ENCODE results near the gene DAGLA. TPM values are rescaled to one million over a fixed set of nuclear protein-coding genes. Genes with fewer than 3 reads are reported as not detected.

Gene DAGLA
- total RNA-seq, 2 experiments from 2014 or later = 0.05 TPM; not detected in 1

GRCh38 chr11:61684870-61685616 is 4.9 kb downstream of the DAGLA start:
- ChIA-PET POLR2A (no interaction called here), CTCF (interaction anchor here (0.8 to 6.3 kb wide), 2 partner anchors 47 to 48 kb away, joined by 3 to 44 read pairs; no protein-coding TSS in a partner anchor)
- H3K4me1 Mint-ChIP-seq (ENCODE audit: low read depth) = peaks cover 4% of the 10 kb centered on the region
- DNase-seq (no peak), ATAC-seq (no peak)
- no peaks in the 10 kb centered on the region for H3K36me3 Mint-ChIP-seq (ENCODE audit: low read depth)
- peaks cover 24% of the 10 kb centered on the region for H3K27me3 Mint-ChIP-seq (ENCODE audit: low read depth)
- no peak overlapping the region for H3K4me3 Mint-ChIP-seq
- no peaks in the 10 kb centered on the region for H3K9me3 Mint-ChIP-seq (ENCODE audit: insufficient read depth)
- no peak overlapping the region for H3K27ac Mint-ChIP-seq

GRCh38 chr11:61685617-61685967 is 5.4 kb downstream of the DAGLA start:
- POLR2A ChIA-PET = no interaction called here
- peaks cover 24% of the 10 kb centered on the region for H3K27me3 Mint-ChIP-seq (ENCODE audit: low read depth)
- no peaks in the 10 kb centered on the region for H3K36me3 Mint-ChIP-seq (ENCODE audit: low read depth)
- H3K4me3 Mint-ChIP-seq = no peak overlapping the region
- H3K9me3 Mint-ChIP-seq (ENCODE audit: insufficient read depth) = no peaks in the 10 kb centered on the region
- ATAC-seq (no peak), DNase-seq (no peak)
- CTCF ChIA-PET = interaction anchor here (6.3 kb wide), 1 partner anchor 47 kb away, joined by 44 read pairs; no protein-coding TSS in a partner anchor
- H3K27ac Mint-ChIP-seq = no peak overlapping the region
- peaks cover 4% of the 10 kb centered on the region for H3K4me1 Mint-ChIP-seq (ENCODE audit: low read depth)

GRCh38 chr11:61686066-61686465 is 5.9 kb downstream of the DAGLA start:
- H3K27me3 Mint-ChIP-seq (ENCODE audit: low read depth) = peaks cover 24% of the 10 kb centered on the region
- no peak overlapping the region for H3K4me3 Mint-ChIP-seq
- ChIA-PET CTCF (interaction anchor here (6.3 kb wide), 1 partner anchor 47 kb away, joined by 44 read pairs; no protein-coding TSS in a partner anchor), POLR2A (no interaction called here)
- no peaks in the 10 kb centered on the region for H3K4me1 Mint-ChIP-seq (ENCODE audit: low read depth)
- no peaks in the 10 kb centered on the region for H3K36me3 Mint-ChIP-seq (ENCODE audit: low read depth)
- H3K9me3 Mint-ChIP-seq (ENCODE audit: insufficient read depth) = no peaks in the 10 kb centered on the region
- no peak overlapping the region for H3K27ac Mint-ChIP-seq
- DNase-seq (no peak), ATAC-seq (no peak)

GRCh38 chr11:61686469-61686868 is 6.3 kb downstream of the DAGLA start:
- Mint-ChIP-seq H3K4me3 (no peak overlapping the region), H3K9me3 (ENCODE audit: insufficient read depth) (no peaks in the 10 kb centered on the region), H3K27ac (no peak overlapping the region), H3K27me3 (ENCODE audit: low read depth) (peaks cover 24% of the 10 kb centered on the region), H3K36me3 (ENCODE audit: low read depth) (no peaks in the 10 kb centered on the region), H3K4me1 (ENCODE audit: low read depth) (no peaks in the 10 kb centered on the region)
- DNase-seq (no peak), ATAC-seq (no peak)
- CTCF ChIA-PET = no interaction called here
- POLR2A ChIA-PET = no interaction called here

- Mint-ChIP-seq H3K9me3 (ENCODE audit: insufficient read depth) (no peaks in the 10 kb centered on the region), H3K4me1 (ENCODE audit: low read depth) (no peaks in the 10 kb centered on the region), H3K36me3 (ENCODE audit: low read depth) (no peaks in the 10 kb centered on the region), H3K27me3 (ENCODE audit: low read depth) (peaks cover 24% of the 10 kb centered on the region), H3K27ac (no peak overlapping the region), H3K4me3 (no peak overlapping the region)
- ChIA-PET POLR2A (interaction anchor here (0.6 kb wide), 1 partner anchor 258 kb away, joined by 3 read pairs; the partner anchor contains the start of genes CPSF7 and SDHAF2), CTCF (no interaction called here)
- DNase-seq (no peak), ATAC-seq (no peak)
These were observed 7.2 kb downstream of the DAGLA start for GRCh38 chr11:61687420-61687819.

- Mint-ChIP-seq H3K27me3 (ENCODE audit: low read depth) (peaks cover 24% of the 10 kb centered on the region), H3K9me3 (ENCODE audit: insufficient read depth) (no peaks in the 10 kb centered on the region), H3K36me3 (ENCODE audit: low read depth) (no peaks in the 10 kb centered on the region), H3K27ac (no peak overlapping the region), H3K4me1 (ENCODE audit: low read depth) (no peaks in the 10 kb centered on the region), H3K4me3 (no peak overlapping the region)
- ATAC-seq = no peak
- ChIA-PET CTCF (no interaction called here), POLR2A (no interaction called here)
- DNase-seq = no peak
These were observed 8.4 kb downstream of the DAGLA start for GRCh38 chr11:61688365-61689163.

GRCh38 chr11:61689164-61689496 is 8.9 kb downstream of the DAGLA start:
- ChIA-PET CTCF (no interaction called here), POLR2A (no interaction called here)
- DNase-seq (no peak), ATAC-seq (no peak)
- no peaks in the 10 kb centered on the region for H3K4me1 Mint-ChIP-seq (ENCODE audit: low read depth)
- no peaks in the 10 kb centered on the region for H3K36me3 Mint-ChIP-seq (ENCODE audit: low read depth)
- H3K4me3 Mint-ChIP-seq = no peak overlapping the region
- no peak overlapping the region for H3K27ac Mint-ChIP-seq
- H3K27me3 Mint-ChIP-seq (ENCODE audit: low read depth) = peaks cover 24% of the 10 kb centered on the region
- no peaks in the 10 kb centered on the region for H3K9me3 Mint-ChIP-seq (ENCODE audit: insufficient read depth)

GRCh38 chr11:61690706-61691379 is 10.7 kb downstream of the DAGLA start:
- ChIA-PET CTCF (interaction anchor here (1.1 to 1.2 kb wide), 2 partner anchors 10 to 43 kb away, joined by 3 read pairs; partner anchors contain the start of gene DAGLA), POLR2A (no interaction called here)
- H3K36me3 Mint-ChIP-seq (ENCODE audit: low read depth) = no peaks in the 10 kb centered on the region
- H3K4me1 Mint-ChIP-seq (ENCODE audit: low read depth) = peaks cover 6% of the 10 kb centered on the region
- no peak for ATAC-seq
- peaks cover 14% of the 10 kb centered on the region for H3K27me3 Mint-ChIP-seq (ENCODE audit: low read depth)
- H3K9me3 Mint-ChIP-seq (ENCODE audit: insufficient read depth) = no peaks in the 10 kb centered on the region
- H3K4me3 Mint-ChIP-seq = no peak overlapping the region
- DNase-seq = no peak
- no peak overlapping the region for H3K27ac Mint-ChIP-seq

- Mint-ChIP-seq H3K9me3 (ENCODE audit: insufficient read depth) (no peaks in the 10 kb centered on the region), H3K27me3 (ENCODE audit: low read depth) (peaks cover 11% of the 10 kb centered on the region), H3K27ac (no peak overlapping the region), H3K4me1 (ENCODE audit: low read depth) (peaks cover 11% of the 10 kb centered on the region), H3K36me3 (ENCODE audit: low read depth) (no peaks in the 10 kb centered on the region), H3K4me3 (no peak overlapping the region)
- POLR2A ChIA-PET = no interaction called here
- no peak for DNase-seq
- CTCF ChIA-PET = interaction anchor here (1.2 kb wide), 1 partner anchor 42 kb away, joined by 3 read pairs; no protein-coding TSS in a partner anchor
- no peak for ATAC-seq
These were observed 11.4 kb downstream of the DAGLA start for GRCh38 chr11:61691380-61692156.

- no peak for ATAC-seq
- H3K4me3 Mint-ChIP-seq = no peak overlapping the region
- H3K4me1 Mint-ChIP-seq (ENCODE audit: low read depth) = peaks cover 29% of the 10 kb centered on the region
- POLR2A ChIA-PET = interaction anchor here (0.7 kb wide), 1 partner anchor 11 kb away, joined by 3 read pairs; no protein-coding TSS in a partner anchor
- no peaks in the 10 kb centered on the region for H3K36me3 Mint-ChIP-seq (ENCODE audit: low read depth)
- no peaks in the 10 kb centered on the region for H3K27me3 Mint-ChIP-seq (ENCODE audit: low read depth)
- DNase-seq = no peak
- H3K9me3 Mint-ChIP-seq (ENCODE audit: insufficient read depth) = no peaks in the 10 kb centered on the region
- no peak overlapping the region for H3K27ac Mint-ChIP-seq
- CTCF ChIA-PET = interaction anchor here (1.2 to 1.5 kb wide), 2 partner anchors 13 to 15 kb away, joined by 3 read pairs; no protein-coding TSS in a partner anchor
These were observed 13.9 kb downstream of the DAGLA start for GRCh38 chr11:61693922-61694601.

- ATAC-seq = no peak
- POLR2A ChIA-PET = no interaction called here
- no peak for DNase-seq
These were observed 14.4 kb downstream of the DAGLA start for GRCh38 chr11:61694602-61694939.

More at GRCh38 chr11:61694602-61694939, 14.4 kb downstream of the DAGLA start:
- no peaks in the 10 kb centered on the region for H3K36me3 Mint-ChIP-seq (ENCODE audit: low read depth)
- no peak overlapping the region for H3K4me3 Mint-ChIP-seq
- H3K27ac Mint-ChIP-seq = no peak overlapping the region
- H3K27me3 Mint-ChIP-seq (ENCODE audit: low read depth) = no peaks in the 10 kb centered on the region
- H3K4me1 Mint-ChIP-seq (ENCODE audit: low read depth) = peaks cover 29% of the 10 kb centered on the region
- CTCF ChIA-PET = interaction anchor here (1.2 to 1.5 kb wide), 2 partner anchors 13 to 15 kb away, joined by 3 read pairs; no protein-coding TSS in a partner anchor
- H3K9me3 Mint-ChIP-seq (ENCODE audit: insufficient read depth) = no peaks in the 10 kb centered on the region

All from activated CD8-positive, alpha-beta T cell treated with anti-CD3 and anti-CD28 coated beads, Interleukin-2, amount 10 ng/mL, durations not matched to agents 7 days and 5 days (primary cell).